ENCODE measurements around the gene LINC01488.

LINC01488 gene

DNA sequence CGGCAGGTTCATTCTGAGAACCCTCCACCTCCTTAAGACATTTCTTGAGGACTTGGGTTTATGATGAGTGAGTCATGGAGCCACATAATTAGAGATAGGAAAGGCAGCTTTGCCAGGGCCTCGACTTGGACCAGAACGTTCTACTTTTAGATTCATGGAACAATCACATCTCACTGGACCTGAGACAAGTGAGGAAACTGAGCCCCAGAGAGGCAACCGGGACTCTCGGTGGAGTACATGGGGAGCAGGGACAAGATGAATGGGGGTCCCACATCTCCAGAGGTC, 59.5 kb downstream of the LINC01488 start:
- Histone ChIP-seq H3K9me3 (ENCODE audit: control extremely low read depth in 1 of 5, control insufficient read depth in 4 of 5, insufficient read depth in 2 of 5, low read depth in 1 of 5, low read length in 4 of 5) (no peaks in the 10 kb centered on the region), H3K27ac (ENCODE audit: insufficient read depth in 1 of 2, low read depth in 1 of 2, low read length in 2 of 2, poor library complexity in 1 of 2, severe bottlenecking in 2 of 2) (no peak overlapping the region), H3K4me1 (ENCODE audit: control extremely low read depth in 1 of 4, control insufficient read depth in 4 of 4, insufficient read depth in 4 of 4, low read length in 3 of 4) (peaks cover 0 to 21% (median 20%) of the 10 kb centered on the region in 4 experiments), H3K4me3 (ENCODE audit: control insufficient read depth in 1 of 7, extremely low read depth in 1 of 7, insufficient read depth in 4 of 7, low read depth in 2 of 7, low read length in 6 of 7) (no peak overlapping the region), H3K36me3 (ENCODE audit: control insufficient read depth in 4 of 4, insufficient read depth in 4 of 4, low read length in 3 of 4) (no peaks in the 10 kb centered on the region), H3K27me3 (replicated peaks in 2 of 5; ENCODE audit: control insufficient read depth in 4 of 5, insufficient read depth in 5 of 5, low read length in 4 of 5) (no peaks in the 10 kb centered on the region)
- ChIA-PET CTCF (no interaction called here), POLR2A (no interaction called here)
- DNase-seq: no peak
- WGBS (ENCODE audit: insufficient coverage): 92% methylated on average over 5 of the region's 5 CpGs

DNA sequence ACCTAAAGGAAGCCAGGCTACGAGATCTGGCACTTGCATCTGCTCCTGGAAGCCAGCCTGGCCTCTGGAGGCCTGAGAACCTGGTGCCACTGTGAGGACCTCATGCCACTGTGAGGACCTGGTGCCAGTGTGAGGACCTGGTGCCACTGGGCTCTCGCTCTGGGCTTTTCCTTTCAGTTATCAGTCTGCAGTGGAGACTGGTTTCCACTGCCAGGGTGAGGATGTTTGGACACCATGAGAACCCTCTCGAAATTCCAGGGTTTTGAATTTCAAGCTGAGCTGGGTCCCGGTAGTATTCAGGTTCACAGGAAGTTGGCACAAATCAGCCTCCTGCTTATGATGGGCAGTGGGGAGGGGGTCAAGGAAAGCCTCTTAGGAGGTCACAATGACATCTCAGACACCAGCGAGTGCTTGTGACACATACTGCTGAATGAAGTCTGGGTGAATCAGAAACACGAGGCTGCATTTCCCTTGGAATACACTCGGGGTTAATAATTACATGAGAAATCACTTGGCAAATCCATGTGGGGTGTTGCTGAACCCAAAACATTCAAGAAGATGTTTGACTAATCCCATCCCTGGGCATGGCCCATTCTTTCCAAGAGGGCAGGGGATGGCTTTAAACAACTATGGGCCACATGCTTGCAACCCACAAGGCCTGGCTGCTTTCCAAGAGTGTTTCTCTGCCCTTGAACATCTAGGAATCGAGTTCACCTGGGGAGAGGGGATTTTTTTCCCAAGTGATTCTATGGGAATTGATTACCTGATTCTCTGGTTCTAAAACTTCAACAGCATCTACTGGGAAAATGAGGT, 60.2 kb downstream of the LINC01488 start:
- Histone ChIP-seq H3K4me1 (ENCODE audit: control extremely low read depth in 1 of 4, control insufficient read depth in 4 of 4, insufficient read depth in 4 of 4, low read length in 3 of 4) (peaks cover 0 to 21% (median 20%) of the 10 kb centered on the region in 4 experiments), H3K4me3 (ENCODE audit: control insufficient read depth in 1 of 7, extremely low read depth in 1 of 7, insufficient read depth in 4 of 7, low read depth in 2 of 7, low read length in 6 of 7) (no peak overlapping the region), H3K36me3 (ENCODE audit: control insufficient read depth in 4 of 4, insufficient read depth in 4 of 4, low read length in 3 of 4) (no peaks in the 10 kb centered on the region), H3K27me3 (replicated peaks in 2 of 5; ENCODE audit: control insufficient read depth in 4 of 5, insufficient read depth in 5 of 5, low read length in 4 of 5) (peaks cover 0 to 1% (median 0%) of the 10 kb centered on the region in 5 experiments), H3K9me3 (ENCODE audit: control extremely low read depth in 1 of 5, control insufficient read depth in 4 of 5, insufficient read depth in 2 of 5, low read depth in 1 of 5, low read length in 4 of 5) (no peaks in the 10 kb centered on the region), H3K27ac (ENCODE audit: insufficient read depth in 1 of 2, low read depth in 1 of 2, low read length in 2 of 2, poor library complexity in 1 of 2, severe bottlenecking in 2 of 2) (no peak overlapping the region)
- ChIA-PET POLR2A (no interaction called here), CTCF (no interaction called here)
- WGBS (ENCODE audit: insufficient coverage): 99% methylated on average over 7 of the region's 8 CpGs
- DNase-seq: no peak

DNA sequence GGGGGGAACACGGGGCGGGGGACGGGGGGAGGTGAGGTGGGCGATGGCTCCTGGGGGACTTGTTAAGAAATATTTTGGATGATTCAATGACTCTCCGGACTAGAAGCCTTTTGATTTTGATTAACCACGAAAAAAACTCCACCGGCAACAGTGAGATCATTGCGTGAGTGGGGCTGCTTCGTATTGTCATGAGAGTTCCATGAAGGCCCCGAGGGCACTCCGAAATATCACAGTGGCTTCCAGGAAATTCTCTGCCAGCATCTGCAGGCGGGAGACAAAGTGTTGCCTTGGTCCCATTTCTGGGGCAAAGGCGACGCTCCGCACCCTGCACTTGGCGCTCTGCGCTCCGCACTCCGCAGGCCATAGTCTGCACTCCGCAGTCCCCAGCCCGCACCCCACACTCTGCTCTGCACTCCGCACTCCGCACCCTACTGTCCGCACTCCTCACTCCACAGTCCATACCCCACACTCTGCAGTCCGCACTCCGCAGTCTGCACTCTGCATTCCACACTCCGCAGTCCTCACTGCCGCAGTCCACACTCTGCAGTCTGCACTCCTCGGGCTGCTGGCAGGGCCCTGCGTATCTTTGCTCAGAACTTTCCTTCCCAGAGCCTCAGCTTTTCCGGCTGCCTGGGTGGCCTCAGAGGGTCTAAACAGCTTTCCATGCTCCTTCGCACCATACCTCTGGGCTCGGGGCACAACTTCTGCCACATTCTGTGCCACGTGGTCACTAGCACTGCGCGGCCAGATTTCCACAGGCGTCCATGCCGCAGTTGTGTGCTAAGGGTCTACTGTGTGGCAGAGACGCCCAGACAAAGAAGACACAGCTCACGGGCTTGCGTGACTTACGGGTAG, 61.1 kb downstream of the LINC01488 start:
- H3K4me1 ChIP-seq (ENCODE audit: control extremely low read depth in 1 of 4, control insufficient read depth in 4 of 4, insufficient read depth in 4 of 4, low read length in 3 of 4): peaks cover 0 to 21% (median 20%) of the 10 kb centered on the region in 4 experiments
- peaks cover 0 to 4% (median 0%) of the 10 kb centered on the region in 5 experiments for H3K27me3 ChIP-seq (replicated peaks in 2 of 5; ENCODE audit: control insufficient read depth in 4 of 5, insufficient read depth in 5 of 5, low read length in 4 of 5)
- 98% methylated on average over 37 of the region's 42 CpGs for WGBS (ENCODE audit: insufficient coverage)
- H3K9me3 ChIP-seq (ENCODE audit: control extremely low read depth in 1 of 5, control insufficient read depth in 4 of 5, insufficient read depth in 2 of 5, low read depth in 1 of 5, low read length in 4 of 5): no peaks in the 10 kb centered on the region
- H3K27ac ChIP-seq (ENCODE audit: insufficient read depth in 1 of 2, low read depth in 1 of 2, low read length in 2 of 2, poor library complexity in 1 of 2, severe bottlenecking in 2 of 2): no peak overlapping the region
- no peak for DNase-seq
- ChIA-PET CTCF (no interaction called here), POLR2A (no interaction called here)
- H3K4me3 ChIP-seq (ENCODE audit: control insufficient read depth in 1 of 7, extremely low read depth in 1 of 7, insufficient read depth in 4 of 7, low read depth in 2 of 7, low read length in 6 of 7): no peak overlapping the region
- no peaks in the 10 kb centered on the region for H3K36me3 ChIP-seq (ENCODE audit: control insufficient read depth in 4 of 4, insufficient read depth in 4 of 4, low read length in 3 of 4)

All from common myeloid progenitor, CD34-positive (primary cell).